Progenitor cell of endocrine pancreas (in vitro differentiated cells): Measurements from ENCODE around the gene STXBP4. TPM values are rescaled to one million over a fixed set of nuclear protein-coding genes. Genes with fewer than 3 reads are reported as not detected.

ENCODE experiments used
- DNase-seq: peaks from one replicate; pipeline ENCODE4 v3.0.0; 2021; ENCODE audit warnings: low spot score; ENCODE audit not compliant: unreplicated experiment
- H3K27ac Mint-ChIP-seq: 2 replicates; pipeline ENCODE4 v1.8.0; 2021; ENCODE audit warnings: mild to moderate bottlenecking, moderate library complexity, mixed read lengths
- H3K27me3 Mint-ChIP-seq: 2 replicates; pipeline ENCODE4 v1.8.0; 2021; ENCODE audit warnings: mixed read lengths
- H3K36me3 Mint-ChIP-seq: 2 replicates; pipeline ENCODE4 v1.8.0; 2022; ENCODE audit warnings: mixed read lengths; ENCODE audit not compliant: insufficient read depth
- H3K4me1 Mint-ChIP-seq: 2 replicates; pipeline ENCODE4 v1.8.0; 2021; ENCODE audit warnings: low read depth, mixed read lengths
- H3K4me3 Mint-ChIP-seq: 2 replicates; pipeline ENCODE4 v1.8.0; 2021; ENCODE audit warnings: low read depth, mild to moderate bottlenecking, moderate library complexity, mixed read lengths
- H3K9me3 Mint-ChIP-seq: 2 replicates; pipeline ENCODE4 v1.8.0; 2021; ENCODE audit warnings: low read depth, mixed read lengths
- long read RNA-seq: library from polyadenylated mRNA; unstranded; transcript quantifications from one replicate; pipeline ENCODE4 v2.0.0, GENCODE V29; 2020
- total RNA-seq: library from RNA; stranded (reverse); gene quantifications from 2 replicates; pipeline ENCODE4 v1.2.1, GENCODE V29; 2021
- TF ChIP-seq, protein P1 (sequence below): fragments of 200-600 bp; sonication (generic); IDR thresholded peaks from one replicate; pipeline ENCODE4 v1.5.0; 2021; ENCODE audit warnings: antibody characterized with exemption, mild to moderate bottlenecking; ENCODE audit not compliant: unreplicated experiment

Gene STXBP4, protein sequence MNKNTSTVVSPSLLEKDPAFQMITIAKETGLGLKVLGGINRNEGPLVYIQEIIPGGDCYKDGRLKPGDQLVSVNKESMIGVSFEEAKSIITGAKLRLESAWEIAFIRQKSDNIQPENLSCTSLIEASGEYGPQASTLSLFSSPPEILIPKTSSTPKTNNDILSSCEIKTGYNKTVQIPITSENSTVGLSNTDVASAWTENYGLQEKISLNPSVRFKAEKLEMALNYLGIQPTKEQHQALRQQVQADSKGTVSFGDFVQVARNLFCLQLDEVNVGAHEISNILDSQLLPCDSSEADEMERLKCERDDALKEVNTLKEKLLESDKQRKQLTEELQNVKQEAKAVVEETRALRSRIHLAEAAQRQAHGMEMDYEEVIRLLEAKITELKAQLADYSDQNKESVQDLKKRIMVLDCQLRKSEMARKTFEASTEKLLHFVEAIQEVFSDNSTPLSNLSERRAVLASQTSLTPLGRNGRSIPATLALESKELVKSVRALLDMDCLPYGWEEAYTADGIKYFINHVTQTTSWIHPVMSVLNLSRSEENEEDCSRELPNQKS
- 45.0 and 49.3 TPM in 2 replicates for total RNA-seq
- long read RNA-seq, full-length matches to known transcripts: 15 of 57 reads
- long read RNA-seq, partial matches to known transcripts: 17 of 57 reads
- long read RNA-seq, other reads (novel, unspliced or antisense): 25 of 57 reads

DNA sequence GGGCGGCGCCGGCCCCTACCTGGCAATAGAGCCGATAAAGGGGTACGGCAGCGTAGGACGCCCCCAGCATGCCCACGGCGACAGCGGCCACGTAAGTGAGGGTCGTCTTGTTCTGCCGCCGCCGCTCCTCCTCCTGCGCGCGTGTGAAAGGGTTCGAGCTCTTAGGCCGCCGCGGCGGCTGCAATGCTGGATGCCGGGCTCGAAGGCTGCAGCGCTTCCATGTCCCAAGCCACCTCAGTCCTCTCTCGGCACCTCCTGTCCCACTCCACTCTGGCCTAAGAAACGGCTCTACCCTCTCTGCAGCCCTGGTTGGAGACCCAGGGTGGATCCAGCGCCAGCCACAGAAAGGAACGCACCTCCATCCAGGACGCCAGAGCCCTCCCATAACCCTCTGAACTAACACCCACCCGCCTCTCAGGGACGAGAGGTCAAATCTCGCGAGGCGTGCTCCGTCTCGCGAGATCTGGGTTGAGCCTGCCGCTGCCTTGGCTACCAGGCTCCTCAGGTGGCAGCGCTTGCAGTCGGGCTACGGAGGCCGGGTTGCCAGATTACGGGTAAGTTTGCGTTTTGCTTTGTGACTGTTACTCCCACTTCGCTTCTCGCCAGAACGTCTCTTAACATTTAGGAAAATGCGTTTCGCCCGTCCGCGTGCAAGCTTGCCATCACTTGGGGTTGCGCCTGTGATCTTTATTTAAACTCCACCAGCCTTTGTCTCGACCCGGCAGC is at the start of gene STXBP4, which contains the start of gene COX11:
TSS of gene STXBP4 (plus strand) at position 504 of the 726 bp plus-strand sequence. CDS start 17,455 bp downstream, outside the sequence.
TSS of gene COX11 (minus strand) at position 393 of the 726 bp plus-strand sequence. CDS start at position 385, 8 bp downstream.
- Mint-ChIP-seq H3K4me1 (peaks cover 30% of the 10 kb centered on the region), H3K4me3 (no peak within 1 kb of the TSS), H3K27ac (no peak within 1 kb of the TSS), H3K27me3 (no peaks in the 10 kb centered on the region), H3K9me3 (no peaks in the 10 kb centered on the region), H3K36me3 (peaks cover 12% of the 10 kb centered on the region)
- TF ChIP-seq, protein P1, sequence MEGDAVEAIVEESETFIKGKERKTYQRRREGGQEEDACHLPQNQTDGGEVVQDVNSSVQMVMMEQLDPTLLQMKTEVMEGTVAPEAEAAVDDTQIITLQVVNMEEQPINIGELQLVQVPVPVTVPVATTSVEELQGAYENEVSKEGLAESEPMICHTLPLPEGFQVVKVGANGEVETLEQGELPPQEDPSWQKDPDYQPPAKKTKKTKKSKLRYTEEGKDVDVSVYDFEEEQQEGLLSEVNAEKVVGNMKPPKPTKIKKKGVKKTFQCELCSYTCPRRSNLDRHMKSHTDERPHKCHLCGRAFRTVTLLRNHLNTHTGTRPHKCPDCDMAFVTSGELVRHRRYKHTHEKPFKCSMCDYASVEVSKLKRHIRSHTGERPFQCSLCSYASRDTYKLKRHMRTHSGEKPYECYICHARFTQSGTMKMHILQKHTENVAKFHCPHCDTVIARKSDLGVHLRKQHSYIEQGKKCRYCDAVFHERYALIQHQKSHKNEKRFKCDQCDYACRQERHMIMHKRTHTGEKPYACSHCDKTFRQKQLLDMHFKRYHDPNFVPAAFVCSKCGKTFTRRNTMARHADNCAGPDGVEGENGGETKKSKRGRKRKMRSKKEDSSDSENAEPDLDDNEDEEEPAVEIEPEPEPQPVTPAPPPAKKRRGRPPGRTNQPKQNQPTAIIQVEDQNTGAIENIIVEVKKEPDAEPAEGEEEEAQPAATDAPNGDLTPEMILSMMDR: peak; percentile 50
- peak; percentile 89 for DNase-seq

DNA sequence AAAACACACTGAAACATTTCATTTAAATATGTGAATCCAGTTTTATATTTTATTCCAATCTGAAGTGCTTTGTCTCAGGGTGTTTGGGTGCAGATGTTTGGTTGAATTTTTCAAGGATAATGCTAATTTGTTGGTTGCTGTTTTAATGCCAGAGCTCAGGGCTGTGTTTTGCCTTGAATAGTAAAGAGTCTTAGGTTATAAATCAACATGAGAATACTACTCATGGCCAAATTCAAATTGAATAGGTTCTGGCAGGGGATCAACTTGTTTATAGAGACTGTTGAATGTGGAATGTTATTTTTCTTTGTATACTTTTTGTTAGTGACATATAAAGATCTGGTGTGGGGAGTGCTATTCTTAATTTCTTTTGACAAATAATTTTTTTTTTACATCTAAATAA is 49.1 kb upstream of the STXBP4 start:
- DNase-seq: no peak
- H3K36me3 Mint-ChIP-seq: peaks cover 58% of the 10 kb centered on the region

DNA sequence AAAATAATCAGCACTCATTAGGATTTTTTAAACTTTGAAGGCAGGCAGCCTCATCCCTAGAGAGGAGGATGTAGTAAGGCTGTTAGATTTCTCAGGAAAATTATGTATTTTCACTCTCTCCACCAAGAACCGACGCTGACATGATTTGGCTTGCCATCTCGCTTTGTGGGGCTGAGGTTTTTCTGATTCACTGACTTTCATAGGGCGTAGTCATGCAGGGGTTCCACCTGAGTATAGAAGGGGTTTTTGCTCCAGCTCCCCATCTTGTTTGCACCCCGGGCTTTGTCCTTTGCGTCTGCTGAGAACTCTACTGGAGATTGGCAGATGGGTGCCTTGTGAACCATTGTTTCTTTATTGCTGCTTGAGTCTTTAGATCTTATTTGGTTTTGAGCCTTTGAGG is 47.7 kb upstream of the STXBP4 start:
- TF ChIP-seq, protein P1: no peak
- Mint-ChIP-seq H3K4me1 (no peaks in the 10 kb centered on the region), H3K9me3 (peaks cover 11% of the 10 kb centered on the region), H3K27me3 (no peaks in the 10 kb centered on the region), H3K4me3 (no peak overlapping the region), H3K27ac (no peak overlapping the region), H3K36me3 (peaks cover 55% of the 10 kb centered on the region)
- DNase-seq: no peak

More for the DNA sequence above, 49.1 kb upstream of the STXBP4 start:
- Mint-ChIP-seq H3K27me3 (no peaks in the 10 kb centered on the region), H3K4me3 (no peak overlapping the region), H3K9me3 (peaks cover 12% of the 10 kb centered on the region), H3K27ac (no peak overlapping the region), H3K4me1 (no peaks in the 10 kb centered on the region)
- TF ChIP-seq, protein P1: no peak

DNA sequence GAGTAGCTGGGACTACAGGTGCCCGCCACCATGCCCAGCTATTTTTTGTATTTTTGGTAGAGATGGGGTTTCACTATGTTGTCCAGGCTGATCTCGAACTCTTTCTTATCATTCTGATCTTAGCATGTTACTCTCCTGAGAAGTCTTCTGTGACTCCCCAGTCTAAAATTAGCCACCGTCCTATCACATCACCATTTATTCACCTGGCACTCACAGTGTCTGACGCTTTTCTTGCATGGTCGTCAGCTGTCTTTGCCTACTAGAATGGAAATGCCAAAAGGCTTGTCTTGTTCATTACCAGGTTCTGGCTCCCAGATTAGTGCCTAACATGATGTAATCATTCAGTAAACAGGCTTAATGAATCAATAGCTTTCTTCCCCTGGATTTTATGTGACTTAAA is 44.2 kb upstream of the STXBP4 start:
- H3K4me3 Mint-ChIP-seq: no peak overlapping the region
- no peaks in the 10 kb centered on the region for H3K27me3 Mint-ChIP-seq
- no peaks in the 10 kb centered on the region for H3K9me3 Mint-ChIP-seq
- no peak for DNase-seq
- TF ChIP-seq, protein P1: no peak
- no peak overlapping the region for H3K27ac Mint-ChIP-seq
- H3K36me3 Mint-ChIP-seq: peaks cover 43% of the 10 kb centered on the region
- H3K4me1 Mint-ChIP-seq: peaks cover 6% of the 10 kb centered on the region

DNA sequence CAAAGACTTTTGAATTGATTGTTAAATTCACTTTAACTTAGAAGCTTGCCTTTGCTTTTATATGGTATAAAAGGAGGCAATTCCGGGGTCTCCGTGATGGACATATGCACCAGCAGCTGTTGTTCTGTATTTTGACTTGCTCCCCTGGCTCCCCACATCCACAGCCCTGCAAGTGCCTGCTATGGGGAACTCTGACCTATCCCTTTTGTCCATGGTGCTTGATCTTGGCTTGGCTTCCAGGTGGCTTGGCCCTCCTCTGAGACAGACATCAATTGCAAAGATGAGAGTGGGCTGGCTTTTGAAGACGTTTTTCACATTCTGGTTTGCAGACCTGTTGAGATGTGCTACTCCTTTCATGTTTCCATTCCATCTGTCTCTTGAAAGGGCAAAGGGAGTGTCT is 41.0 kb upstream of the STXBP4 start:
- Mint-ChIP-seq H3K9me3 (no peaks in the 10 kb centered on the region), H3K36me3 (peaks cover 39% of the 10 kb centered on the region), H3K4me1 (peaks cover 6% of the 10 kb centered on the region), H3K27me3 (no peaks in the 10 kb centered on the region), H3K27ac (no peak overlapping the region), H3K4me3 (no peak overlapping the region)
- no peak for DNase-seq
- TF ChIP-seq, protein P1: no peak
